GM10248 (cell line): ENCODE measurements around the gene AKAP11.

Experiments
- CTCF ChIA-PET: fragments of 300-600 bp; sonication (Branson Sonifier 250); formaldehyde crosslinking; extraction: SDS; loops from one replicate; lab custom pipeline; 2021; ENCODE audit warnings: antibody characterized with exemption; lab: Yijun Ruan, JAX
- POLR2A ChIA-PET: fragments of 350-650 bp; sonication (Branson Sonifier 250); formaldehyde crosslinking; extraction: SDS; loops from one replicate; lab custom pipeline; 2020; ENCODE audit warnings: antibody characterized with exemption; lab: Yijun Ruan, JAX
- DNase-seq: peaks from one replicate; pipeline ENCODE4 v3.0.0; 2012; ENCODE audit errors: extremely low spot score
- CTCF ChIP-seq: IDR thresholded peaks from 2 replicates; pipeline ENCODE4 v1.5.1; 2012; ENCODE audit warnings: mild to moderate bottlenecking, low read depth; ENCODE audit errors: extremely low read depth, missing control alignments, control extremely low read depth

The AKAP11 gene

GRCh38 chr13:42334329-42334706 lies 62.4 kb downstream of the AKAP11 start:
- no peak for TF ChIP-seq CTCF
- DNase-seq = no peak
- CTCF ChIA-PET = interaction anchor here (0.6 to 1.8 kb wide), 40 partner anchors 11 to 542 kb away, joined by 3 to 25 read pairs (median 4); no protein-coding TSS in a partner anchor
- POLR2A ChIA-PET = no interaction called here

GRCh38 chr13:42337808-42338600 lies 66.1 kb downstream of the AKAP11 start:
- POLR2A ChIA-PET = no interaction called here
- no peak for DNase-seq
- TF ChIP-seq CTCF = no peak
- CTCF ChIA-PET = interaction anchor here (3.5 kb wide), 1 partner anchor 11 kb away, joined by 19 read pairs; no protein-coding TSS in a partner anchor

- POLR2A ChIA-PET = no interaction called here
- CTCF ChIA-PET = interaction anchor here (1.2 to 1.5 kb wide), 4 partner anchors 10 to 65 kb away, joined by 3 to 7 read pairs (median 3); no protein-coding TSS in a partner anchor
- no peak for TF ChIP-seq CTCF
- peak; percentile 27 for DNase-seq
These were observed 73.4 kb downstream of the AKAP11 start for GRCh38 chr13:42345367-42345766.

- TF ChIP-seq CTCF = no peak
- ChIA-PET CTCF (interaction anchor here (1.2 to 4.7 kb wide), 5 partner anchors 9 to 21 kb away, joined by 4 to 25 read pairs (median 6); no protein-coding TSS in a partner anchor), POLR2A (no interaction called here)
- DNase-seq = no peak
These were observed 76.6 kb downstream of the AKAP11 start for GRCh38 chr13:42348576-42348975.

GRCh38 chr13:42350141-42350540 lies 78.2 kb downstream of the AKAP11 start:
- no peak for TF ChIP-seq CTCF
- DNase-seq = no peak
- POLR2A ChIA-PET = no interaction called here
- CTCF ChIA-PET = interaction anchor here (0.8 to 4.7 kb wide), 4 partner anchors 10 to 27 kb away, joined by 3 to 25 read pairs (median 12); no protein-coding TSS in a partner anchor

GRCh38 chr13:42354241-42355091 lies 82.5 kb downstream of the AKAP11 start:
- ChIA-PET CTCF (interaction anchor here (1.1 to 3.6 kb wide), 7 partner anchors 9 to 124 kb away, joined by 3 to 13 read pairs (median 6); no protein-coding TSS in a partner anchor), POLR2A (interaction anchor here (1.2 kb wide), 1 partner anchor 59 kb away, joined by 5 read pairs; no protein-coding TSS in a partner anchor)
- peak; percentile 37 for TF ChIP-seq CTCF
- peak; percentile 26 for DNase-seq
